OCI-M1 (cell line): ENCODE measurements around the gene GPR32.
"Not testable (repeated sequence)": the region's sequence is repeated elsewhere in the genome, so short reads cannot be mapped to it uniquely, and the experiment has no call there.

ENCODE experiments used
- DNase-seq: peaks from one replicate; lab custom pipeline; 2025; lab: John Stamatoyannopoulos, UW

The GPR32 gene

GRCh38 chr19:50770164-50770563 is at the start of gene GPR32:
Gene GPR32, plus strand, starts transcription at chr19:50770464. Its CDS starts 137 bp downstream, at chr19:50770601.
- not testable (repeated sequence) for DNase-seq

- DNase-seq: no peak
Measured at GRCh38 chr19:50720921-50721381, 49.3 kb upstream of the GPR32 start.

- DNase-seq: no peak
Measured at GRCh38 chr19:50721441-50722137, 48.7 kb upstream of the GPR32 start.

GRCh38 chr19:50722201-50723013 is 47.9 kb upstream of the GPR32 start:
- DNase-seq: no peak

- no peak for DNase-seq
Measured at GRCh38 chr19:50723069-50723468, 47.2 kb upstream of the GPR32 start, which contains the start of gene CLEC11A. Gene CLEC11A, plus strand, starts transcription at chr19:50723364. Its CDS starts 162 bp downstream, at chr19:50723526.

GRCh38 chr19:50723735-50724521 is 46.3 kb upstream of the GPR32 start:
- no peak for DNase-seq

- peak; percentile 100 for DNase-seq
Measured at GRCh38 chr19:50724522-50725217, 45.6 kb upstream of the GPR32 start.

- no peak for DNase-seq
Measured at GRCh38 chr19:50725218-50725910, 44.9 kb upstream of the GPR32 start.

- no peak for DNase-seq
Measured at GRCh38 chr19:50725911-50726230, 44.4 kb upstream of the GPR32 start.

- DNase-seq: no peak
Measured at GRCh38 chr19:50728084-50728737, 42.1 kb upstream of the GPR32 start.

GRCh38 chr19:50729894-50730293 is 40.4 kb upstream of the GPR32 start:
- DNase-seq: peak; percentile 30

- DNase-seq: no peak
Measured at GRCh38 chr19:50735869-50736268, 34.4 kb upstream of the GPR32 start.

GRCh38 chr19:50736338-50736737 is 33.9 kb upstream of the GPR32 start:
- DNase-seq: no peak

- no peak for DNase-seq
Measured at GRCh38 chr19:50739132-50739913, 30.9 kb upstream of the GPR32 start.

- DNase-seq: no peak
Measured at GRCh38 chr19:50739914-50740426, 30.3 kb upstream of the GPR32 start.

- no peak for DNase-seq
Measured at GRCh38 chr19:50741179-50741933, 28.9 kb upstream of the GPR32 start.

GRCh38 chr19:50743537-50743936 is 26.7 kb upstream of the GPR32 start:
- DNase-seq: no peak

GRCh38 chr19:50745221-50745620 is 25.0 kb upstream of the GPR32 start:
- no peak for DNase-seq

GRCh38 chr19:50747141-50747540 is 23.1 kb upstream of the GPR32 start:
- not testable (repeated sequence) for DNase-seq
